HG03045 (cell line): Measurements from ENCODE around the gene TPGS2.
"Not testable (repeated sequence)": the region's sequence is repeated elsewhere in the genome, so short reads cannot be mapped to it uniquely, and the experiment has no call there.

Source experiments
- ATAC-seq: cut with Tn5 transposase; IDR thresholded peaks from one replicate; pipeline ENCODE4 v1.9.1; 2021; ENCODE audit warnings: mild to moderate bottlenecking, moderate library complexity; ENCODE audit not compliant: unreplicated experiment

Gene TPGS2

DNA sequence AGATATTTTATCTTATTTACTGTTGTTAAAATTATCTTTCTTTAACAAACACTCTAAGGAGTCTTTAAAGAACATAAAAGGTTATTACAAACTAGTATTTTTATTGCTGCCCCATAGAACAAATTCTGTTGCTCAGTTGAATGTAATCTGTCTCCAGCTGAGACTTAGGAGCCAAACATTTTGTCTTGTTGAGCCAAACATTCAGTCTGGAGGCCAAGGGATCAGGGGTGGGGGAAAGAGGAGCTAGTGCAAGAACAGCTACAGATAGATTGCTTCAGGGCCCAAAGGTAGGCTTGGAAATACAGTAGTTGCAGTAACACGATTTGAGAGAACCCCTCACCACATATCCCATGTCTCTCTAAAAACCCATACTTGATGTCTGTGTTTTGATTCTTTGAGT is 51.2 kb downstream of the TPGS2 start:
- ATAC-seq, result no peak

- ATAC-seq, result no peak
Measured at GRCh38 chr18:36776650-36777049, 52.2 kb downstream of the TPGS2 start.

DNA sequence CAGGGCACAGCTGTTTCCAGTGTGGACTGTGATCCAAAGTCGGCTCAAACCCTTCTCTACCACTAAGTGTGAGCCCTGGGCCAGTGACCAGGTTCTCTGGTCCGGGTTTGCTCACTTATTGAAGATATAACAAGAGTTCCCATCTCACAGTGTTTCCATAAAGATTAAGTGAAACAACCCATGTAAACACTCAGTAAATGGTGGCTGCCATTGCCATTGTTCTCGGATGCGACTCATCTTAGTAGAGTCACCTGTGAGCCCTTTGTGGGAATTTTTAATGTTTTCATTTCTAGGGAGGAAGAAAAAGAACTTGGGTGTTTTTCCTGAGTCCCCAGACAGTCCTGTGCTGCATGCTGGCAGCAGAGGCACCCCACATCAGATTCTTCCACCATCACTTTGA is 53.4 kb downstream of the TPGS2 start:
- no peak for ATAC-seq

- ATAC-seq, result no peak
Measured at GRCh38 chr18:36772241-36772723, 56.5 kb downstream of the TPGS2 start.

DNA sequence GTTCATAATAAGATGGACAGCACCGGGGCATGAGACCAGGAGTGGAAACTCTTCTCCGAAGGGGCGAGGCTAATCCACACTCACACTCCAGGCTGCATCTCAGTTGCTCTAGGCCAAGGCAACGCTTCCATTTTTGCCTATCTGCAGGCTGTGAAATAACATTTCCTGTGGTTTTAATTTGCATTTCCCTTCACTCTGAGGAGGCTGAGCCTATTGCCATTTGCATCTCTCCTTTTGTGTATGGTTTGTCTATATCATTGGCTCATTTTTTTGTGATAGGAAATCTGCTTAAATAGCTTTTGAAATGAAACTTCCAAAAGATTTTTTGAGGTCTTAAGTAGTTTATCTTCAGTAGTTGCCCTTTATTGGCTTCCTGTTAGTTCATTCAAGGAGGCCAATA is 57.6 kb downstream of the TPGS2 start:
- ATAC-seq, result no peak

DNA sequence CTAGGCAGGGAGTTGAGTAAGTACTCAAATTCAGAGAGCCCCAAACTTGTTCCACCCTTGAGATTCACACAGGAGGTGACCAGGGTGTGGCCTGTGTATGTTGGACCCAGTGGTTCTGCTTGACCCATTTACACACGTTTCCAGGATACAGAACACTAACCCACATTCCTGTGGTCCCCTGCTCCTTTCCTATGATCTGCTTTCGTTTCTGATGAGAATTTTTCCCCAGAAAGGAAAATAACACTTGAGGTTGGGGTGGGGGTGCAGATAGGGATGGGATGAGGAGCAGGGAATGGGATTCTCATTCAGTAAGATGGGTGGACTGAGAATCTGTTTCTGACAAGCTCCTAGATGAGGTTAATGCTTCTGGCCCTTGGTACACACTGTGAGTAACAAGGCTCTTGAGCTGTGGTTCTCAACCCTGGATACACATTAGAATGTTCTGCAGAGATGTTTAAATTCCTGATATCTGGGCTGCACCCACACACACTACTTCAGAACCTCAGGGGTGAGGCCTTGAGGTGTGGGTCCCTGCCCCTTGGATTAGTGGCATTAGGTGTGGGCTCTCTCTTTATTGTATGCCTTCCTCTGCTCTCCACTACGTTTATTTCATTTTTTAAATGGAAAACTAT is 58.4 kb downstream of the TPGS2 start:
- no peak for ATAC-seq

GRCh38 chr18:36769611-36770314 is 59.0 kb downstream of the TPGS2 start:
- no peak for ATAC-seq

DNA sequence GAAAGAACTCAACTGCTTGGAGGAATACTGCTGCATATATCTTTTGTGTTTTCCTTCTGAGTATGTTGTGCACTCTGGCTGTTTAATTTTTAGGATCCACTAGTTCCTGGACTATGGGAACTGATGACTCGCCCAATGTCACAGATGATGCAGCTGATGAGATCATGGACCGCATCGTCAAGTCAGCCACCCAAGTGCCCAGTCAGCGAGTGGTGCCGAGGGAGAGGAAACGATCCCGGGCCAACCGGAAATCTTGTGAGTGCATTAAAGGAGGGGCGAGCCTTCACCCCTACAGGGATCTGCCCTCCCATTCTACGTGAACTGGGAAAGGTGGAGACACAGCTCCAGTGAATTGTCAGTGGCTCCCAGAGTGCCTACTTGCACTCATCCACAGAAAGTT is 59.6 kb downstream of the TPGS2 start:
- ATAC-seq, result no peak

DNA sequence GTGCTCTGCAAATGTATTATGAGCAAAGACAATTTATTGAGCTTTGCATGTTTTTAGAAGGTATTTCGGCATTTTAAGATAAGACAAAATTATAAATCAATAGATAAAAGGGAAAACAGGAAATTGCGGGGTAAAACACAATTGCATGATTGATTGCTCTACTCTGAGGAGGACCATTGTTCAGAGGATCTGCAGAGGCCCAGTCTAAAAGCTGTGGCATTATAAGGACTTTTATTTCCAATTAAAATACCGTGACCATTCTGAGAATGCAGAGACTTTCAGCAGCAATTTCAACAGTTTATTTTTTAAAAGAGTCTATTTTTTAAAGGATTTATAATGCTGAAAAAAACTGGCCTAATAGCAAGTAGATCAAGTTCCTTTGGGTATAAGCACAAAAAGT is 62.0 kb downstream of the TPGS2 start:
- no peak for ATAC-seq

DNA sequence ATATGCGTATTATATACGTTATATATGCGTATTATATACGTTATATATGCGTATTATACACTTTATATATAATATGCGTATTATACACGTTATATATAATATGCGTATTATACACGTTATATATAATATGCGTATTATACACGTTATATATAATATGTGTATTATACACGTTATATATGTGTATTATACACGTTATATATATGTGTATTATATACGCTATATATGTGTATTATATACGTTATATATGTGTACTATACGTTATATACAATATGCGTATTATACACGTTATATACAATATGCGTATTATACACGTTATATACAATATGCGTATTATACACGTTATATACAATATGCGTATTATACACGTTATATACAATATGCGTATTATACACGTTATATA is 65.8 kb downstream of the TPGS2 start:
- not testable (repeated sequence) for ATAC-seq

GRCh38 chr18:36762074-36762473 is 66.7 kb downstream of the TPGS2 start:
- ATAC-seq, result no peak

DNA sequence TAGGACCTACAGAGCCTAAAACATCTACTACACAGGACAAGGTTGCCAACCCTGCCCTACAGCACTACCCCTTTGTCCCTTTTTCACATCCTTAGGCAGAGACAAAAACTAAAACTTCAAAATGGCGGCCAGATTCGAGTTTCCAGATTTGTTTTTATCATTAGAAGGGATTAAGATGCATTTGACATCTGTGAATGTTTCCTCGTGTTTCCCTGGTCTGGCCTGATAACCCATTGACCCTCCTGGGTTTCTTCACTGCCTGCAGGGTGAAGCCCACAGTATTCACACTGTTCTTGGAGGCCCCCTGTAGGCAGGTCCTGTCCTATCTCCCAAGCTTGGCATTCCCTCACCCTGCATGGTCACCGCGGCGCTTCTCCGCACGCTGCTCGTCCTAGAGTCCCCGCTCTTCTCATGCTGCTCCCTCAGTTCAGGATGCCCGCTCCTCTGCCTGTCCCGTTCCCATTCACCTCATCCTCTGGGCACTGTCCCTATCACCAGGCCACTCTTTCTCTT is 67.6 kb downstream of the TPGS2 start:
- ATAC-seq, result no peak

GRCh38 chr18:36760598-36760997 is 68.2 kb downstream of the TPGS2 start:
- no peak for ATAC-seq

DNA sequence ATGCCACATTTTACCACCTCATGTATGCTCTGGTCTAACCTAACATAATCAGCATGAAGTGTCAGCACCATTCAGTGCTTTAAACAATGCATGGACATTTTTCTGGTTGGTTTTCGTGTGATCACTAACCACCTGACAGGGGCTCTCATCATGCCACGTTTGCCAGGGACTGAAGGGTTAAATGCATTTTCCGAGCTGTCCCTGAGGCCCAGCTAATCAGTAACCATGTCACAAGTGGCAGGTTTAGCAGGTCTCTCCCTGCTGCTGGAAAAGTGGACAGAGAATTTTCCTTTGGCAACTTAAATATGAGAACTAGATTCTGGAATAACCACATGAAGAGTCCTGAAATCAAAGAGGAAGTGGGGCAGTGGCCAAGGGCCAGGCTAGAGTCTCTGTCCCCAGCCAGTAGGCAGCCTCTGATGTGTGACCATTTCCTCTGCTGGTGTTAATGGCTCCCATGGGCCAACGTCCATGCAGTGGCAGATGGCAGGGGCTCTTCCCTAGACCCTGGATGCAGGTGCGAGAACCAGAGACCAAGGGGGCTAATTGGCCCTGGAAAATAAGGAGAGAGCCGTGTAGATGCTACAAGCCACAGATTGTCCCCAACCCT is 69.5 kb downstream of the TPGS2 start:
- no peak for ATAC-seq

DNA sequence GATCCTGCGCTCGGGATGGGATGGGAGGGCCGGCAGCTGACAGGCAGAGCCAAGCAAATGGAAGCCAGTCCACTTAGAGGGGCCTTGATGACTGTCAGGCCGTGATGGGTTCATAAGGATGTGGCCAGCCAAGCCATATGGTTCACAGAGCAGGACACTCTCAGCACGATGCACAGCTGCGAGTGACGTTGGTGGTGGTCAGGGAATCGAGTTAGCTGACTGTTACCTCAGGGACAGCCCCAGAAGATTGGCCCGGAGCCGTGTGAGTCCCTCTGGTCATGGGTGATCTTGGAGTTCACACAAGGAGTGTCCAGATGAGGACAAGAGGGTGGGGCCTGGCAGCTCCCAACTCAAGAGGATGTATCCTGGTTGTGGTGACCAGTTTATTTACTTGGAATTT is 70.2 kb downstream of the TPGS2 start:
- ATAC-seq, result no peak

GRCh38 chr18:36757991-36758390 is 70.8 kb downstream of the TPGS2 start:
- ATAC-seq, result no peak

- ATAC-seq, result no peak
Measured at GRCh38 chr18:36757081-36757480, 71.7 kb downstream of the TPGS2 start.

- no peak for ATAC-seq
Measured at GRCh38 chr18:36756242-36756641, 72.6 kb downstream of the TPGS2 start.

DNA sequence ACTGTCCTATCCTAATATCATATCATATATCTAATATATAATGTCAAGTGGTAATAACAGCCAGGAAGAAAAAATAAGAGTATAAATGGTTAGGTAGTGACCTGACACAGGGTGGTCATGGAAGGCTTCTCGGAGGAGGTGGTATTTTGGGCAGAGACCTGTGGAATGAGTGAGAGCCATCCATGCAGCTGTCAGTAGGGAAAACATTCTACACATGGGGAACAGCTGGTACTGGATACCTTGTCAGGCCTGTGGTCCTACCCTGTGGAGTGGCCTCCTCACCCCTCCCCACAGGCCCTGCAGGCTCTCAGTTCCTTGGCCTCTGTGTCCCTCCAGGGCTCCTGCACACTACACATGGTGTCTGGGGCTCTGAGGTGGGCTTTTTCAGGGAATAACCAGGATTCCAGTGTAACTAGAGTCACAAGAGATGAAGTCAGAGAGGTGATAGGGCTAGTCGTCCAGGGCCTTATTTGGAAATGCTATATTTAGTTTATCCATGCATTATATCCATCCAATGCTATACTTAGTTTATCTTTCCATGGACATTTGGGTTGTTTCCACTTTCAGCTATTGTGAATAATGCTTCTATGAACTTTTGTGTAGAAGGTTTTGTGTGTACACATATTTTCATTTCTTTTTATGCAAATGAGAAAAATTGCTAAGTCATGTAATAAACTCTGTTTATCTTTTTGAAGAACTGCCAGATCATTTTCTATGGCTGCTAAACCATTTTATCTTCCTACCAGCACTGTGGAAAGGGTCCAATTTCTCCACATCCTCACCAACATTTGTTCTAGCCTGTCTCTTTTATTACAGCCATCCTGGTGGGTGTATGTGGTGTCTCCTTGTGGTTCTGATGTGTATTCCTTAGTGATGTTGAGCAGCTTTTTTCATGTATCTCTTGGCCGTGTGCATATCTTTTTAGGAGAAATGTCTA is 75.6 kb downstream of the TPGS2 start:
- no peak for ATAC-seq

- ATAC-seq, result no peak
Measured at GRCh38 chr18:36745219-36745975, 83.4 kb downstream of the TPGS2 start.
